Stimulated activated CD8-positive, alpha-beta memory T cell treated with anti-CD3 and anti-CD28 coated beads, Interleukin-2, amount 100 ng/mL, for 48 hours (primary cell): ENCODE data around the gene CUL1.
A peak's percentile ranks its signal among the peaks of the same experiment; 100 is the strongest.

Experiments
- DNase-seq, 2 donors: peaks; one replicate each; pipeline ENCODE4 v3.0.0-alpha.2; 2020; ENCODE audit warnings: low read depth in 2 of 2

CUL1 gene

GRCh38 chr7:148698397-148699023 lies at the start of gene CUL1:
CUL1 (plus strand) TSS chr7:148698903; CDS start chr7:148730123, 31,220 bp downstream.
- peak; percentile 71 to 77 for DNase-seq

- no peak for DNase-seq
Observed at GRCh38 chr7:148650232-148650858, 48.4 kb upstream of the CUL1 start.

GRCh38 chr7:148652773-148653172 lies 45.9 kb upstream of the CUL1 start:
- no peak for DNase-seq

GRCh38 chr7:148657929-148658328 lies 40.8 kb upstream of the CUL1 start:
- no peak for DNase-seq

GRCh38 chr7:148661471-148661870 lies 37.2 kb upstream of the CUL1 start:
- DNase-seq: no peak

GRCh38 chr7:148662646-148663045 lies 36.1 kb upstream of the CUL1 start:
- DNase-seq: no peak

GRCh38 chr7:148664324-148664723 lies 34.4 kb upstream of the CUL1 start:
- DNase-seq: no peak

- DNase-seq: no peak
Observed at GRCh38 chr7:148665221-148665620, 33.5 kb upstream of the CUL1 start.

GRCh38 chr7:148669927-148670326 lies 28.8 kb upstream of the CUL1 start:
- DNase-seq: no peak

- no peak for DNase-seq
Observed at GRCh38 chr7:148670374-148670773, 28.3 kb upstream of the CUL1 start.

GRCh38 chr7:148670807-148671206 lies 27.9 kb upstream of the CUL1 start:
- DNase-seq: no peak

GRCh38 chr7:148672041-148672440 lies 26.7 kb upstream of the CUL1 start:
- no peak for DNase-seq

- no peak for DNase-seq
Observed at GRCh38 chr7:148674689-148675088, 24.0 kb upstream of the CUL1 start.

GRCh38 chr7:148676291-148676690 lies 22.4 kb upstream of the CUL1 start:
- DNase-seq: no peak

- DNase-seq: no peak
Observed at GRCh38 chr7:148681821-148682220, 16.9 kb upstream of the CUL1 start.

GRCh38 chr7:148684289-148684830 lies 14.3 kb upstream of the CUL1 start:
- no peak for DNase-seq

- no peak for DNase-seq
Observed at GRCh38 chr7:148686312-148686937, 12.3 kb upstream of the CUL1 start.

GRCh38 chr7:148687555-148687954 lies 11.1 kb upstream of the CUL1 start:
- DNase-seq: no peak

- DNase-seq: no peak
Observed at GRCh38 chr7:148688526-148688925, 10.2 kb upstream of the CUL1 start.

GRCh38 chr7:148693651-148694050 lies 5.1 kb upstream of the CUL1 start:
- no peak for DNase-seq

GRCh38 chr7:148694631-148695030 lies 4.1 kb upstream of the CUL1 start:
- no peak for DNase-seq

- DNase-seq: no peak
Observed at GRCh38 chr7:148695953-148696352, 2.8 kb upstream of the CUL1 start.

GRCh38 chr7:148696787-148697186 lies 1.9 kb upstream of the CUL1 start:
- DNase-seq: no peak
